Sigmoid colon (tissue), 4 donors: ENCODE results near the gene ANGEL1.

ENCODE experiments used
- CTCF ChIP-seq, 4 experiments: fragments of 450-650 bp in 3 of 4; fragments of 200-600 bp in 1 of 4; IDR thresholded peaks; one replicate each; pipeline ENCODE4 v1.5.1; 2016 to 2019; ENCODE audit warnings: antibody characterized with exemption in 4 of 4, mild to moderate bottlenecking in 3 of 4, moderate library complexity in 2 of 4
- EP300 ChIP-seq, 4 donors: sonication (generic); formaldehyde crosslinking; IDR thresholded peaks; one replicate each; pipeline ENCODE4 v1.6.1; 2017; ENCODE audit warnings: antibody characterized with exemption in 4 of 4
- POLR2A ChIP-seq, 2 donors: fragments of 450-650 bp; IDR thresholded peaks; one replicate each; pipeline ENCODE4 v1.6.1; 2016; ENCODE audit warnings: antibody characterized with exemption in 2 of 2, mild to moderate bottlenecking in 2 of 2, moderate library complexity in 2 of 2
- POLR2AphosphoS5 ChIP-seq, 4 donors: sonication (generic); formaldehyde crosslinking; IDR thresholded peaks; one replicate each; pipeline ENCODE4 v1.6.1; 2017; ENCODE audit warnings: antibody characterized with exemption in 4 of 4

GRCh38 chr14:76741074-76741473 is 71.6 kb downstream of the ANGEL1 start:
- no peak for TF ChIP-seq CTCF (IDR thresholded peaks at IDR 0.05)
- no peak for TF ChIP-seq POLR2AphosphoS5 (IDR thresholded peaks at IDR 0.05)
- no peak for TF ChIP-seq POLR2A (IDR thresholded peaks at IDR 0.05)
- no peak for TF ChIP-seq EP300 (IDR thresholded peaks at IDR 0.05)
